Measurements from ENCODE around the gene LRWD1. TPM values are rescaled to one million over a fixed set of nuclear protein-coding genes. Genes with fewer than 3 reads are reported as not detected.
"Not testable (repeated sequence)": the region's sequence is repeated elsewhere in the genome, so short reads cannot be mapped to it uniquely, and the experiment has no call there.

The LRWD1 gene
- total RNA-seq, 1 experiment from 2014 or later = 39.6 TPM

GRCh38 chr7:102472126-102473041, 7.6 kb downstream of the LRWD1 start (continued):
- TF ChIP-seq, protein P1, sequence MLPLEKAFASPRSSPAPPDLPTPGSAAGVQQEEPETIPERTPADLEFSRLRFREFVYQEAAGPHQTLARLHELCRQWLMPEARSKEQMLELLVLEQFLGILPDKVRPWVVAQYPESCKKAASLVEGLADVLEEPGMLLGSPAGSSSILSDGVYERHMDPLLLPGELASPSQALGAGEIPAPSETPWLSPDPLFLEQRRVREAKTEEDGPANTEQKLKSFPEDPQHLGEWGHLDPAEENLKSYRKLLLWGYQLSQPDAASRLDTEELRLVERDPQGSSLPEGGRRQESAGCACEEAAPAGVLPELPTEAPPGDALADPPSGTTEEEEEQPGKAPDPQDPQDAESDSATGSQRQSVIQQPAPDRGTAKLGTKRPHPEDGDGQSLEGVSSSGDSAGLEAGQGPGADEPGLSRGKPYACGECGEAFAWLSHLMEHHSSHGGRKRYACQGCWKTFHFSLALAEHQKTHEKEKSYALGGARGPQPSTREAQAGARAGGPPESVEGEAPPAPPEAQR (CRISPR knock-in tag; IDR thresholded peaks at IDR 0.05) = no peak
- TF ChIP-seq ZNF671 (CRISPR knock-in tag; IDR thresholded peaks at IDR 0.05) (no peak), FOXJ3 (CRISPR knock-in tag; IDR thresholded peaks at IDR 0.05; ENCODE audit: borderline replicate concordance) (no peak), RORB (CRISPR knock-in tag; IDR thresholded peaks at IDR 0.05) (no peak), CBFB (CRISPR knock-in tag; IDR thresholded peaks at IDR 0.05; ENCODE audit: low read depth) (no peak)
- TF ChIP-seq, protein P2, sequence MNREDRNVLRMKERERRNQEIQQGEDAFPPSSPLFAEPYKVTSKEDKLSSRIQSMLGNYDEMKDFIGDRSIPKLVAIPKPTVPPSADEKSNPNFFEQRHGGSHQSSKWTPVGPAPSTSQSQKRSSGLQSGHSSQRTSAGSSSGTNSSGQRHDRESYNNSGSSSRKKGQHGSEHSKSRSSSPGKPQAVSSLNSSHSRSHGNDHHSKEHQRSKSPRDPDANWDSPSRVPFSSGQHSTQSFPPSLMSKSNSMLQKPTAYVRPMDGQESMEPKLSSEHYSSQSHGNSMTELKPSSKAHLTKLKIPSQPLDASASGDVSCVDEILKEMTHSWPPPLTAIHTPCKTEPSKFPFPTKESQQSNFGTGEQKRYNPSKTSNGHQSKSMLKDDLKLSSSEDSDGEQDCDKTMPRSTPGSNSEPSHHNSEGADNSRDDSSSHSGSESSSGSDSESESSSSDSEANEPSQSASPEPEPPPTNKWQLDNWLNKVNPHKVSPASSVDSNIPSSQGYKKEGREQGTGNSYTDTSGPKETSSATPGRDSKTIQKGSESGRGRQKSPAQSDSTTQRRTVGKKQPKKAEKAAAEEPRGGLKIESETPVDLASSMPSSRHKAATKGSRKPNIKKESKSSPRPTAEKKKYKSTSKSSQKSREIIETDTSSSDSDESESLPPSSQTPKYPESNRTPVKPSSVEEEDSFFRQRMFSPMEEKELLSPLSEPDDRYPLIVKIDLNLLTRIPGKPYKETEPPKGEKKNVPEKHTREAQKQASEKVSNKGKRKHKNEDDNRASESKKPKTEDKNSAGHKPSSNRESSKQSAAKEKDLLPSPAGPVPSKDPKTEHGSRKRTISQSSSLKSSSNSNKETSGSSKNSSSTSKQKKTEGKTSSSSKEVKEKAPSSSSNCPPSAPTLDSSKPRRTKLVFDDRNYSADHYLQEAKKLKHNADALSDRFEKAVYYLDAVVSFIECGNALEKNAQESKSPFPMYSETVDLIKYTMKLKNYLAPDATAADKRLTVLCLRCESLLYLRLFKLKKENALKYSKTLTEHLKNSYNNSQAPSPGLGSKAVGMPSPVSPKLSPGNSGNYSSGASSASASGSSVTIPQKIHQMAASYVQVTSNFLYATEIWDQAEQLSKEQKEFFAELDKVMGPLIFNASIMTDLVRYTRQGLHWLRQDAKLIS (CRISPR knock-in tag; IDR thresholded peaks at IDR 0.05; ENCODE audit: borderline replicate concordance) = no peak

DNA sequence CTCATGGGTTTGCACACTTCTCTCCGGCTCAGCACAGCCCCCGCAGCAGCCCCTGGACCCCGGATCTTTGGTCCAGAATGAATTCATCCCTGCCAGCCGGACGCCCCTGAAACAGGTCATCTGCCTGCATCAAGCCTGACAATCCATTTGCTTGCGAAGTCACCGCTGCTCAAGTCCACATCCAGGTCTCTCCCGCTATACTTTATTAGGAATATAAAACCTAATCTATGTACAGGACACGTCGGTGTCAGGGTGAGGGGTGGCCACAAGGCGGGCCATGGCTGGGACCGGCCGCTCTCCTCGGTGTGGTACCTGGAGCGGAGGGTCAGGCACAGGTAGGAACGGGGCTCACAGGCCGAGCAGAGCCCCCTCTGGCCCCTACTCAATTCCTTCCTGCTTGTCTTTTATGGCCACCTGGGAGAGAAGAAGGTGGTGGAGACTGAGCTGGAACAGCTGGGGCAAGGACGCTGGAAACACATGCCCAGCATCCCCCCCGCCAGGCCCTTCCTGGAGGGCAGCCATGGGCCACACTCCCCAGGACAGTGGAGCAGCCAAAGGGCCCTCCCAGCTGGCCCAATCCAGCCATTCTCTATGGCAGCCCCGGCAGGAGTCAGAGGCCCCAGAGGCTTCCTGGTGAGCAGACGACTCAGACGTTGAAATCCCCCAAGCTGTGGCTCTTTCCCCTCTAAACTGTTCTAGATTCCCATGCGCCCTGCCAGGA, 8.6 kb downstream of the LRWD1 start:
- H3K27ac Mint-ChIP-seq = no peak overlapping the region
- no peaks in the 10 kb centered on the region for H3K9me3 Mint-ChIP-seq
- H3K27me3 Mint-ChIP-seq (ENCODE audit: low read depth) = no peaks in the 10 kb centered on the region
- no peak for TF ChIP-seq IRF1 (CRISPR knock-in tag; IDR thresholded peaks at IDR 0.05)
- TF ChIP-seq, protein P3, sequence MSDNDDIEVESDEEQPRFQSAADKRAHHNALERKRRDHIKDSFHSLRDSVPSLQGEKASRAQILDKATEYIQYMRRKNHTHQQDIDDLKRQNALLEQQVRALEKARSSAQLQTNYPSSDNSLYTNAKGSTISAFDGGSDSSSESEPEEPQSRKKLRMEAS (CRISPR knock-in tag; IDR thresholded peaks at IDR 0.05) = no peak
- no peak for TF ChIP-seq TP53 (CRISPR knock-in tag; IDR thresholded peaks at IDR 0.05)
- no peak for TF ChIP-seq CTCF (IDR thresholded peaks at IDR 0.05)
- H3K4me3 Mint-ChIP-seq = no peak overlapping the region
- POLR2A ChIA-PET = no interaction called here
- DNase-seq (ENCODE audit: low spot score) = peak; percentile 4
- CTCF ChIA-PET = no interaction called here
- peaks cover 3% of the 10 kb centered on the region; the same call in 1 of the 2 replicates for H3K36me3 Mint-ChIP-seq
- ATAC-seq = no peak
- H3K4me1 Mint-ChIP-seq = no peaks in the 10 kb centered on the region

- H3K9me3 Mint-ChIP-seq; H3K36me3 Mint-ChIP-seq; POLR2A ChIA-PET; CTCF ChIA-PET; ATAC-seq; H3K4me1 Mint-ChIP-seq; DNase-seq (ENCODE audit: low spot score); H3K4me3 Mint-ChIP-seq; H3K27me3 Mint-ChIP-seq (ENCODE audit: low read depth); H3K27ac Mint-ChIP-seq: not testable (repeated sequence)
Measured at GRCh38 chr7:102474116-102474515, 9.3 kb downstream of the LRWD1 start.

DNA sequence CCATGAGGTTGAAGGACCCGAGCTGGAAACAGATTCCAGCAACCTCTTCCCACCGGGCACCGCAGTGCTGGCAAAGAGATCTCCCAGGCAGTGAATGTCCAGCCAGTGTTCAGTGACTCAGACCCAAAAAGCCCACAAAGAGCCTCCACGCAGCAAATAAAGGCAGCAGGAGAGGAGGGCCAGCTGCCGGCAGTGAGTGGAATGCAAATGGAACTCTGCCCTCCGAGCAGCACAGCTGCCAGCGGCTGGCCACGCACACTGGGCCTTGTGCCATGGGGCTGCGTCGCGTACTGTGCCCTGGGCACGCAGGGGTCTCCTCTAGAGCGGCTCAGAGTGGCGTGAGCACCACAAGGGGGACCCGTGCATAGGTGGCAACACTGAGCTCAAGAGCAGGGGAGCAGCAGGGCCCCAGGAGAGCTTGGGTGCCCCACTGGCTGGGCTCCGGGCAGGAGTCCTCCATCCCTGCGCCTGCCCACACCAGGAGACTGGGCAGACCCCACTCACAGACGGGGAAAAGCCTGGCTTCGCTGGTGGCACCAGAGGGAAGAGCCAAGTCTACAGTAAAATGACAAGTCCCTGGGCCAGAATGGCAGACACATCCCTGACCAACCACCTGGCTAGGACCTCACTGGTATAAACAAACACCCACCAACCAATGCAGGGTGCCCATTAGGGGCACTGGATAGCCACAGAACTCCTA, 10.1 kb downstream of the LRWD1 start:
- H3K4me3 Mint-ChIP-seq; CTCF ChIA-PET; H3K27me3 Mint-ChIP-seq (ENCODE audit: low read depth); H3K9me3 Mint-ChIP-seq; DNase-seq (ENCODE audit: low spot score); H3K36me3 Mint-ChIP-seq; ATAC-seq; H3K4me1 Mint-ChIP-seq; H3K27ac Mint-ChIP-seq; POLR2A ChIA-PET: not testable (repeated sequence)

DNA sequence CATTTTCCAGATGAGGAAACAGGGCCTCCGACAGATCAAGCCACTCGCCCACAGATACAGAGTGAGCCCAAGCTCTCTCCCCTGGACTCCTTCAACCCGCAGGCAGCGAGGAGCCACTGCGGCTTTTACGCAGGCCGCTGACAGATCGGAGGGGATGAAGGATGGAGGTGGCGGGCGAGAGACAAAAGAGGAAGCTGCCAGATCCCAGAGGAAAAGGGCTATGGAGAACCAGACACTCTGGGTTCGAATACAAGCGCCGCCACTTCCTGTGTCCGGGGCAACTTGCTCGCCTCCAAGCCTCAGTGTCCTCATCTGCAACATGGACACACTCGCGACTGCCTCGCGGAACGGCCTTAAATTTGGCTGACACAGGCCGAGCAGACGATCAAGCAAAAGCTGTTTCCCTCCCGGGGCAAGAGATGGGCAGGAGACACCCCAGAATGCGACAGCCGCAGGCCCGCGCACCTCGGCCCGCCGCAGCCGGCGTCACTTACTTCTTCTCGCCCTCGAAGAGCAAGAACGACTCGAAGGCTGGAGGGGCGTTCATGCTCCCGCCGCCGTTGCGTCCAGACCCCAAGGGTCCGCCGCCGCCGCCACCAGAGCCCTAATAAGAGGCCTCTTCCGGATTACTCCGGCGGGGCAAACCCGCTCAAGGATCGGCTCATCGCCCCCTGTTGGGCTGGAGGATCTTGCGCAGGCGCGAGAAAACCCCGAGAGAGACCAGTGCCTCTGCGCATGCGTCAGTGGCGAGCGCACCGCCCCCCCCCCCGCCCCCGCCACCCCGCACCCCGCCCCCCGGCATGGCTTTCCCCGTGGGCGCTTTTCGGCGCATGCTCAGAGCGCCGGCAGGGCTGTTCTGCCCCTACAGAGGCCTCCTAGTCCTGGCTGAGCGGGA, 13.8 kb downstream of the LRWD1 start, which contains the start of gene POLR2J:
POLR2J (minus strand) TSS at position 609 of the 895 bp plus-strand sequence; CDS start at position 547, 62 bp downstream.
- ATAC-seq = peak; percentile 82
- H3K9me3 Mint-ChIP-seq; H3K36me3 Mint-ChIP-seq; H3K4me1 Mint-ChIP-seq; H3K27me3 Mint-ChIP-seq (ENCODE audit: low read depth); H3K27ac Mint-ChIP-seq; POLR2A ChIA-PET; CTCF ChIA-PET: not testable (repeated sequence)
- H3K4me3 Mint-ChIP-seq = peak within 1 kb of the TSS; percentile 81
- DNase-seq (ENCODE audit: low spot score) = peak; percentile 70

GRCh38 chr7:102479209-102479584, 14.4 kb downstream of the LRWD1 start:
- H3K4me3 Mint-ChIP-seq; CTCF ChIA-PET; DNase-seq (ENCODE audit: low spot score); H3K27ac Mint-ChIP-seq; POLR2A ChIA-PET; H3K4me1 Mint-ChIP-seq; H3K36me3 Mint-ChIP-seq; H3K27me3 Mint-ChIP-seq (ENCODE audit: low read depth); H3K9me3 Mint-ChIP-seq: not testable (repeated sequence)
- peak; percentile 26 for ATAC-seq

All from WTC11 (cell line).